Measurements from ENCODE around the gene LIG1.

Gene LIG1

GRCh38 chr19:48069435-48069834 is 100.7 kb downstream of the LIG1 start:
- Histone ChIP-seq H3K27me3 (ENCODE audit: insufficient read depth, low read length) (no peaks in the 10 kb centered on the region; the same call in 1 of the 2 replicates), H3K79me2 (ENCODE audit: insufficient read depth, low read length) (no peaks in the 10 kb centered on the region), H3K9me3 (ENCODE audit: low read length) (no peaks in the 10 kb centered on the region), H3K4me3 (ENCODE audit: low read depth, low read length, poor library complexity, severe bottlenecking) (no peak overlapping the region), H3K4me2 (ENCODE audit: low read length) (no peak overlapping the region), H3K27ac (ENCODE audit: low read depth, low read length, poor library complexity, severe bottlenecking) (no peak overlapping the region), H3K4me1 (ENCODE audit: insufficient read depth, low read length, severe bottlenecking) (no peaks in the 10 kb centered on the region), H3K36me3 (ENCODE audit: insufficient read depth, low read length) (no peaks in the 10 kb centered on the region), H3K9ac (ENCODE audit: low read length) (no peak overlapping the region), H3F3A (ENCODE audit: insufficient read depth, low read length) (no peaks in the 10 kb centered on the region), H4K20me1 (ENCODE audit: insufficient read depth, low read length) (no peaks in the 10 kb centered on the region), H3K9me2 (ENCODE audit: low read depth, low read length) (no peaks in the 10 kb centered on the region), H2AFZ (ENCODE audit: low read length) (no peak overlapping the region)
- no peak for TF ChIP-seq CTCF (IDR thresholded peaks at IDR 0.05; ENCODE audit: low read length)
- no peak for TF ChIP-seq EZH2 (IDR thresholded peaks at IDR 0.05; ENCODE audit: borderline replicate concordance, low read length)

Data from OCI-LY1 (cell line).